ENCODE measurements around the gene SERPINA5. TPM values are rescaled to one million over a fixed set of nuclear protein-coding genes. Genes with fewer than 3 reads are reported as not detected.

SERPINA5 gene
- total and polyA plus RNA-seq, 2 of the 13 experiments (the other 11 are each of a cell fraction or from before 2014, with no cell fraction given): 449 to 498 TPM

GRCh38 chr14:94617366-94617941 is 36.2 kb downstream of the SERPINA5 start:
- no peak overlapping the region for H3K27ac ChIP-seq (ENCODE audit: extremely low read length, insufficient read depth, low read length)
- POLR2A ChIA-PET: interaction anchor here (0.9 to 19.0 kb wide), 9 partner anchors 19 to 96 kb away, joined by 3 to 638 read pairs (median 5); partner anchors contain the start of genes SERPINA4 and SERPINA5
- WGBS (ENCODE audit: low lambda C conversion rate): 94% methylated on average over 5 of the region's 5 CpGs
- no peak overlapping the region for H2AFZ ChIP-seq (ENCODE audit: low read length)
- peaks cover 52% of the 10 kb centered on the region for H3K79me2 ChIP-seq (ENCODE audit: insufficient read depth, low read length)
- DNase-seq (ENCODE audit: low spot score): no peak
- in situ Hi-C loops (cut with HindIII; ENCODE audit: extremely low pct_ligation_motif_present, low pct_unique_long_range_greater_than_20kb) (no loop called here), intact Hi-C loops (cut with micrococcal nuclease; ENCODE audit: unreplicated experiment) (loop anchor here (5.0 kb wide), 2 partner anchors 35 to 65 kb away; partner anchors contain the start of gene SERPINA5)
- peaks cover 38 to 83% of the 10 kb centered on the region in 2 experiments for H3K36me3 ChIP-seq (replicated peaks in 1 of 2; ENCODE audit: control insufficient read depth in 1 of 2, insufficient read depth in 2 of 2, low read length in 2 of 2)
- H3K4me1 ChIP-seq (ENCODE audit: insufficient read depth, low read length): peaks cover 82% of the 10 kb centered on the region
- ATAC-seq: no peak
- H4K20me1 ChIP-seq (ENCODE audit: insufficient read depth, low read length): peaks cover 57% of the 10 kb centered on the region; the same call in 1 of the 2 replicates
- H3K9me3 ChIP-seq (ENCODE audit: low read length): peaks cover 17% of the 10 kb centered on the region
- H3K9ac ChIP-seq (ENCODE audit: insufficient read depth, low read depth, low read length): 0 out of 2 replicates have a peak overlapping the region, but pooled peaks have one; percentile 7
- TSS peak; percentile 1 for BruUV-seq (replicated peaks)
- FAIRE-seq: no peak
- H3K27me3 ChIP-seq (ENCODE audit: control insufficient read depth in 1 of 2, insufficient read depth in 2 of 2, low read length in 2 of 2): no peaks in the 10 kb centered on the region; a peak in 1 of 5 replicates
- peak overlapping the region; percentile 20 to 68 (median 62); a peak in 4 of 6 replicates for H3K4me3 ChIP-seq (replicated peaks in 1 of 3; ENCODE audit: insufficient read depth in 1 of 3, low read depth in 2 of 3, low read length in 3 of 3)
- peak overlapping the region; percentile 97 for H3K4me2 ChIP-seq (ENCODE audit: low read depth, low read length)
- CTCF ChIA-PET (ENCODE audit: low intra/inter-chr PET ratio, low total read pairs): no interaction called here
- TF ChIP-seq ZNF230 (CRISPR knock-in tag; IDR thresholded peaks at IDR 0.05) (no peak), SMARCE1 (IDR thresholded peaks at IDR 0.05; ENCODE audit: borderline replicate concordance) (no peak), ZFP90 (CRISPR knock-in tag; IDR thresholded peaks at IDR 0.05; ENCODE audit: borderline replicate concordance) (no peak), ZNF430 (CRISPR knock-in tag; IDR thresholded peaks at IDR 0.05) (no peak), ZNF180 (CRISPR knock-in tag; IDR thresholded peaks at IDR 0.05; ENCODE audit: borderline replicate concordance, low read depth) (no peak), EED (CRISPR knock-in tag; IDR thresholded peaks at IDR 0.05) (no peak), POLR2G (IDR thresholded peaks at IDR 0.05; ENCODE audit: low read depth, low read length) (peak; percentile 54), NR2C2 (CRISPR knock-in tag; IDR thresholded peaks at IDR 0.05; ENCODE audit: borderline replicate concordance) (no peak), ZNF572 (CRISPR knock-in tag; IDR thresholded peaks at IDR 0.05) (no peak), FOXM1 (CRISPR knock-in tag; IDR thresholded peaks at IDR 0.05) (no peak), RAD21 (CRISPR knock-in tag; IDR thresholded peaks at IDR 0.05) (no peak), AGO2 (optimal IDR thresholded peaks at IDR 0.05; ENCODE audit: low read depth, low read length) (peak; percentile 75), ZBTB10 (CRISPR knock-in tag; IDR thresholded peaks at IDR 0.05; ENCODE audit: borderline replicate concordance) (no peak), RBFOX2 (IDR thresholded peaks at IDR 0.05; ENCODE audit: low read depth, low read length) (peak; percentile 86), HNRNPL (IDR thresholded peaks at IDR 0.05; ENCODE audit: low read depth, low read length) (peak; percentile 54; the same call in 1 of the 2 replicates)
- TF ChIP-seq, protein P1, sequence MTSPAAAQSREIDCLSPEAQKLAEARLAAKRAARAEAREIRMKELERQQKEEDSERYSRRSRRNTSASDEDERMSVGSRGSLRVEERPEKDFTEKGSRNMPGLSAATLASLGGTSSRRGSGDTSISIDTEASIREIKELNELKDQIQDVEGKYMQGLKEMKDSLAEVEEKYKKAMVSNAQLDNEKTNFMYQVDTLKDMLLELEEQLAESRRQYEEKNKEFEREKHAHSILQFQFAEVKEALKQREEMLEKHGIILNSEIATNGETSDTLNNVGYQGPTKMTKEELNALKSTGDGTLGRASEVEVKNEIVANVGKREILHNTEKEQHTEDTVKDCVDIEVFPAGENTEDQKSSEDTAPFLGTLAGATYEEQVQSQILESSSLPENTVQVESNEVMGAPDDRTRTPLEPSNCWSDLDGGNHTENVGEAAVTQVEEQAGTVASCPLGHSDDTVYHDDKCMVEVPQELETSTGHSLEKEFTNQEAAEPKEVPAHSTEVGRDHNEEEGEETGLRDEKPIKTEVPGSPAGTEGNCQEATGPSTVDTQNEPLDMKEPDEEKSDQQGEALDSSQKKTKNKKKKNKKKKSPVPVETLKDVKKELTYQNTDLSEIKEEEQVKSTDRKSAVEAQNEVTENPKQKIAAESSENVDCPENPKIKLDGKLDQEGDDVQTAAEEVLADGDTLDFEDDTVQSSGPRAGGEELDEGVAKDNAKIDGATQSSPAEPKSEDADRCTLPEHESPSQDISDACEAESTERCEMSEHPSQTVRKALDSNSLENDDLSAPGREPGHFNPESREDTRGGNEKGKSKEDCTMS (CRISPR knock-in tag; conservative IDR thresholded peaks at IDR 0.05): no peak
- TF ChIP-seq, protein P2, sequence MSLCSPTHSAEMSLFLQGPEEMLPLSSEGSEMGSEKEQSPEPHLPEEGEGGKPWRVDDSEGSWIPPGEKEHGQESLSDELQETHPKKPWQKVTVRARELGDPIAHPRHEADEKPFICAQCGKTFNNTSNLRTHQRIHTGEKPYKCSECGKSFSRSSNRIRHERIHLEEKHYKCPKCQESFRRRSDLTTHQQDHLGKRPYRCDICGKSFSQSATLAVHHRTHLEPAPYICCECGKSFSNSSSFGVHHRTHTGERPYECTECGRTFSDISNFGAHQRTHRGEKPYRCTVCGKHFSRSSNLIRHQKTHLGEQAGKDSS (CRISPR knock-in tag; IDR thresholded peaks at IDR 0.05; ENCODE audit: borderline replicate concordance, low read depth): no peak
